K562 (cell line): ENCODE measurements around the gene F12. TPM values are rescaled to one million over a fixed set of nuclear protein-coding genes. Genes with fewer than 3 reads are reported as not detected.

Experiments used
- EZH2 ChIP-seq: IDR thresholded peaks from 2 replicates; pipeline ENCODE4 v1.6.1; 2012; ENCODE audit warnings: low read depth, mild to moderate bottlenecking, inconsistent platforms, low read length, borderline replicate concordance
- GABPA ChIP-seq: fragments of 200-800 bp; sonication (Bioruptor generic); conservative IDR thresholded peaks from 2 replicates; pipeline ENCODE4 v1.6.1; 2016; ENCODE audit warnings: low read depth, missing genetic modification characterization, missing compliant biosample characterization
- GABPB1 ChIP-seq: sonication (generic); formaldehyde crosslinking; IDR thresholded peaks from 2 replicates; pipeline ENCODE4 v1.8.0; 2022; ENCODE audit warnings: mild to moderate bottlenecking, missing genetic modification reagents
- GATA2 ChIP-seq: sonication (generic); formaldehyde crosslinking; IDR thresholded peaks from 2 replicates; pipeline ENCODE4 v1.4.0; 2020; ENCODE audit warnings: mild to moderate bottlenecking, missing genetic modification reagents
- HNRNPK ChIP-seq: fragments of 200-400 bp; formaldehyde crosslinking; IDR thresholded peaks from one replicate; pipeline ENCODE4 v1.6.1; 2018; ENCODE audit warnings: mild to moderate bottlenecking, low read depth, low read length; ENCODE audit not compliant: poor library complexity, severe bottlenecking
- HNRNPL ChIP-seq: fragments of 200-400 bp; formaldehyde crosslinking; IDR thresholded peaks from 2 replicates; pipeline ENCODE4 v1.6.1; 2017; ENCODE audit warnings: low read depth, mild to moderate bottlenecking, low read length
- KAT8 ChIP-seq: fragments of 450-650 bp; IDR thresholded peaks from 2 replicates; pipeline ENCODE4 v1.6.1; 2016; ENCODE audit warnings: low read depth, mild to moderate bottlenecking
- POLR2A ChIP-seq: fragments of 450-650 bp; conservative IDR thresholded peaks from 2 replicates; pipeline ENCODE4 v1.6.1; 2016
- SOX6 ChIP-seq: fragments of 450-650 bp; IDR thresholded peaks from 2 replicates; pipeline ENCODE4 v1.6.1; 2014; ENCODE audit warnings: mild to moderate bottlenecking
- ZNF184 ChIP-seq: sonication (generic); formaldehyde crosslinking; IDR thresholded peaks from 2 replicates; pipeline ENCODE4 v1.5.0; 2020; ENCODE audit warnings: missing genetic modification reagents
- ZNF764 ChIP-seq: fragments of 250-450 bp; sonication (Bioruptor Pico); IDR thresholded peaks from 2 replicates; pipeline ENCODE4 v1.4.0; 2020; ENCODE audit warnings: low read depth, mild to moderate bottlenecking, moderate library complexity
- polyA plus RNA-seq, 8 experiments: library from polyadenylated mRNA; depleted of rRNA in 4 of 8; stranded (reverse) in 5 of 8; unstranded in 3 of 8; fragments of >200 nt; fragmentation: Nextera tagmentation in 2 of 8; fragmentation: Illumina TruSeq in 1 of 8; extraction: Ambion mirVana in 2 of 8; extraction: Trizol in 1 of 8; gene quantifications; 2 replicates each; pipeline versions ENCODE4 v1.2.1 to v1.2.3, GENCODE V29; 2011 to 2014; ENCODE audit warnings: inconsistent platforms in 1 of 8, missing spikeins in 1 of 8
- total RNA-seq, 7 experiments: library from RNA; depleted of rRNA in 6 of 7; stranded (reverse); fragments of >200 nt in 6 of 7; fragmentation: Illumina TruSeq in 2 of 7; extraction: Trizol in 2 of 7; gene quantifications; 2 replicates each; pipeline versions ENCODE4 v1.2.1 to v1.2.3, GENCODE V29; 2011 to 2021; ENCODE audit warnings: low replicate concordance in 1 of 7
- TF ChIP-seq, protein P1 (sequence below): sonication (generic); formaldehyde crosslinking; IDR thresholded peaks from 2 replicates; pipeline ENCODE4 v1.8.1; 2023; ENCODE audit warnings: mild to moderate bottlenecking, missing genetic modification reagents
- TF ChIP-seq, protein P2 (sequence below), 2 experiments: fragments of 450-650 bp; formaldehyde crosslinking in 1 of 2; IDR thresholded peaks; 2 replicates each; pipeline versions ENCODE4 v1.4.0 to v1.6.1; 2014 to 2020; ENCODE audit warnings: mild to moderate bottlenecking in 2 of 2, borderline replicate concordance in 1 of 2, low read depth in 1 of 2
- TF ChIP-seq, protein P3 (sequence below): fragments of 450-650 bp; IDR thresholded peaks from 2 replicates; pipeline ENCODE4 v1.6.1; 2016; ENCODE audit warnings: borderline replicate concordance
- TF ChIP-seq, protein P4 (sequence below): sonication (generic); formaldehyde crosslinking; IDR thresholded peaks from 2 replicates; pipeline ENCODE4 v1.9.0; 2022; ENCODE audit warnings: mild to moderate bottlenecking, missing genetic modification reagents

Gene F12
- total and polyA plus RNA-seq, 9 of the 15 experiments (the other 6 are each of a cell fraction or from before 2014, with no cell fraction given) = 0.59 to 18.3 (median 3.6) TPM

DNA sequence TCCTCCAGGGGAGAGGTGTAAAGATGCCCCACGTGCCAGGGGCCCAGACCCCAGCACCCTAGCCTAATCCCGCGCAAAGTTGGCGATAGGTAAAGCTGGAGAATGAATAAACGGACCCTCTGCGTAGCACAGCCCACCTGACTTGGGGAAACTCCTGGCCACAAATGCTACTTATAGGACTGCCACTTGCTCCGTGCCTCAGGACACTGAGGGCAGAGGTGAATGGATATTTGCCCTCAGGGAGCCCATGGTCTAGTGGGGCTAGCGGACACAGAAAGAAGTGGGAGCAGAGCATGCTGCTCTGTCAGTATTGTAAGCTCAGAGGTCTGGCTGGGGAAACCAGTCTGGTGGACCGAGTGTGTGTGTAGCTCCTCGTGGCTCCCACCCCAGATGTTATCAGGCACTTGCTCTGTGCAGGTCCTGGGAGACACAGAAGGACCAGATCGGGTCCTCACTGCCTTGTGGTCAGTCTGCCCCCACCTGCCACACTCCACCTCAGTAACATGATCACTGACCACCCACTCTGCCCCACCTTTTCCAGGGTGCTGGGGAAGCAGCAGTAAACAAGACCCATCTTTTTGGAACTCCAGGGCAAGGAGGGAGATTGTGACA is 18.0 kb upstream of the F12 start (continued):
- 0 out of 2 replicates have a peak, but pooled peaks have one; percentile 8 for TF ChIP-seq SOX6
- peak; percentile 64 for TF ChIP-seq GATA2 (CRISPR knock-in tag)
- TF ChIP-seq, protein P1, sequence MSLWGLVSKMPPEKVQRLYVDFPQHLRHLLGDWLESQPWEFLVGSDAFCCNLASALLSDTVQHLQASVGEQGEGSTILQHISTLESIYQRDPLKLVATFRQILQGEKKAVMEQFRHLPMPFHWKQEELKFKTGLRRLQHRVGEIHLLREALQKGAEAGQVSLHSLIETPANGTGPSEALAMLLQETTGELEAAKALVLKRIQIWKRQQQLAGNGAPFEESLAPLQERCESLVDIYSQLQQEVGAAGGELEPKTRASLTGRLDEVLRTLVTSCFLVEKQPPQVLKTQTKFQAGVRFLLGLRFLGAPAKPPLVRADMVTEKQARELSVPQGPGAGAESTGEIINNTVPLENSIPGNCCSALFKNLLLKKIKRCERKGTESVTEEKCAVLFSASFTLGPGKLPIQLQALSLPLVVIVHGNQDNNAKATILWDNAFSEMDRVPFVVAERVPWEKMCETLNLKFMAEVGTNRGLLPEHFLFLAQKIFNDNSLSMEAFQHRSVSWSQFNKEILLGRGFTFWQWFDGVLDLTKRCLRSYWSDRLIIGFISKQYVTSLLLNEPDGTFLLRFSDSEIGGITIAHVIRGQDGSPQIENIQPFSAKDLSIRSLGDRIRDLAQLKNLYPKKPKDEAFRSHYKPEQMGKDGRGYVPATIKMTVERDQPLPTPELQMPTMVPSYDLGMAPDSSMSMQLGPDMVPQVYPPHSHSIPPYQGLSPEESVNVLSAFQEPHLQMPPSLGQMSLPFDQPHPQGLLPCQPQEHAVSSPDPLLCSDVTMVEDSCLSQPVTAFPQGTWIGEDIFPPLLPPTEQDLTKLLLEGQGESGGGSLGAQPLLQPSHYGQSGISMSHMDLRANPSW (CRISPR knock-in tag) = no peak
- TF ChIP-seq, protein P2, sequence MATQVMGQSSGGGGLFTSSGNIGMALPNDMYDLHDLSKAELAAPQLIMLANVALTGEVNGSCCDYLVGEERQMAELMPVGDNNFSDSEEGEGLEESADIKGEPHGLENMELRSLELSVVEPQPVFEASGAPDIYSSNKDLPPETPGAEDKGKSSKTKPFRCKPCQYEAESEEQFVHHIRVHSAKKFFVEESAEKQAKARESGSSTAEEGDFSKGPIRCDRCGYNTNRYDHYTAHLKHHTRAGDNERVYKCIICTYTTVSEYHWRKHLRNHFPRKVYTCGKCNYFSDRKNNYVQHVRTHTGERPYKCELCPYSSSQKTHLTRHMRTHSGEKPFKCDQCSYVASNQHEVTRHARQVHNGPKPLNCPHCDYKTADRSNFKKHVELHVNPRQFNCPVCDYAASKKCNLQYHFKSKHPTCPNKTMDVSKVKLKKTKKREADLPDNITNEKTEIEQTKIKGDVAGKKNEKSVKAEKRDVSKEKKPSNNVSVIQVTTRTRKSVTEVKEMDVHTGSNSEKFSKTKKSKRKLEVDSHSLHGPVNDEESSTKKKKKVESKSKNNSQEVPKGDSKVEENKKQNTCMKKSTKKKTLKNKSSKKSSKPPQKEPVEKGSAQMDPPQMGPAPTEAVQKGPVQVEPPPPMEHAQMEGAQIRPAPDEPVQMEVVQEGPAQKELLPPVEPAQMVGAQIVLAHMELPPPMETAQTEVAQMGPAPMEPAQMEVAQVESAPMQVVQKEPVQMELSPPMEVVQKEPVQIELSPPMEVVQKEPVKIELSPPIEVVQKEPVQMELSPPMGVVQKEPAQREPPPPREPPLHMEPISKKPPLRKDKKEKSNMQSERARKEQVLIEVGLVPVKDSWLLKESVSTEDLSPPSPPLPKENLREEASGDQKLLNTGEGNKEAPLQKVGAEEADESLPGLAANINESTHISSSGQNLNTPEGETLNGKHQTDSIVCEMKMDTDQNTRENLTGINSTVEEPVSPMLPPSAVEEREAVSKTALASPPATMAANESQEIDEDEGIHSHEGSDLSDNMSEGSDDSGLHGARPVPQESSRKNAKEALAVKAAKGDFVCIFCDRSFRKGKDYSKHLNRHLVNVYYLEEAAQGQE (IDR thresholded peaks at IDR 0.05; ENCODE audit: borderline replicate concordance) = no peak
- TF ChIP-seq, protein P2 (CRISPR knock-in tag; IDR thresholded peaks at IDR 0.05; ENCODE audit: low read depth) = no peak
- no peak for TF ChIP-seq EZH2
- TF ChIP-seq GABPA (tag) = no peak
- TF ChIP-seq, protein P3, sequence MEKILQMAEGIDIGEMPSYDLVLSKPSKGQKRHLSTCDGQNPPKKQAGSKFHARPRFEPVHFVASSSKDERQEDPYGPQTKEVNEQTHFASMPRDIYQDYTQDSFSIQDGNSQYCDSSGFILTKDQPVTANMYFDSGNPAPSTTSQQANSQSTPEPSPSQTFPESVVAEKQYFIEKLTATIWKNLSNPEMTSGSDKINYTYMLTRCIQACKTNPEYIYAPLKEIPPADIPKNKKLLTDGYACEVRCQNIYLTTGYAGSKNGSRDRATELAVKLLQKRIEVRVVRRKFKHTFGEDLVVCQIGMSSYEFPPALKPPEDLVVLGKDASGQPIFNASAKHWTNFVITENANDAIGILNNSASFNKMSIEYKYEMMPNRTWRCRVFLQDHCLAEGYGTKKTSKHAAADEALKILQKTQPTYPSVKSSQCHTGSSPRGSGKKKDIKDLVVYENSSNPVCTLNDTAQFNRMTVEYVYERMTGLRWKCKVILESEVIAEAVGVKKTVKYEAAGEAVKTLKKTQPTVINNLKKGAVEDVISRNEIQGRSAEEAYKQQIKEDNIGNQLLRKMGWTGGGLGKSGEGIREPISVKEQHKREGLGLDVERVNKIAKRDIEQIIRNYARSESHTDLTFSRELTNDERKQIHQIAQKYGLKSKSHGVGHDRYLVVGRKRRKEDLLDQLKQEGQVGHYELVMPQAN = peak; percentile 66
- peak; percentile 76 for TF ChIP-seq POLR2A
- no peak for TF ChIP-seq ZNF184
- no peak for TF ChIP-seq ZNF764
- TF ChIP-seq KAT8 = no peak
- no peak for TF ChIP-seq HNRNPL
- TF ChIP-seq, protein P4, sequence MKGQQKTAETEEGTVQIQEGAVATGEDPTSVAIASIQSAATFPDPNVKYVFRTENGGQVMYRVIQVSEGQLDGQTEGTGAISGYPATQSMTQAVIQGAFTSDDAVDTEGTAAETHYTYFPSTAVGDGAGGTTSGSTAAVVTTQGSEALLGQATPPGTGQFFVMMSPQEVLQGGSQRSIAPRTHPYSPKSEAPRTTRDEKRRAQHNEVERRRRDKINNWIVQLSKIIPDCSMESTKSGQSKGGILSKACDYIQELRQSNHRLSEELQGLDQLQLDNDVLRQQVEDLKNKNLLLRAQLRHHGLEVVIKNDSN (CRISPR knock-in tag) = peak; percentile 62
- TF ChIP-seq HNRNPK = no peak
- peak; percentile 53 for TF ChIP-seq GABPB1 (CRISPR knock-in tag)
